Measurements from ENCODE around the gene SERF2. TPM values are rescaled to one million over a fixed set of nuclear protein-coding genes. Genes with fewer than 3 reads are reported as not detected.
A peak's percentile ranks its signal among the peaks of the same experiment; 100 is the strongest.

SERF2 gene
- total RNA-seq, 3 donors from 2014 or later (not counting 1 experiment from before 2014, with no cell fraction given), result 476 to 551 (median 526) TPM

DNA sequence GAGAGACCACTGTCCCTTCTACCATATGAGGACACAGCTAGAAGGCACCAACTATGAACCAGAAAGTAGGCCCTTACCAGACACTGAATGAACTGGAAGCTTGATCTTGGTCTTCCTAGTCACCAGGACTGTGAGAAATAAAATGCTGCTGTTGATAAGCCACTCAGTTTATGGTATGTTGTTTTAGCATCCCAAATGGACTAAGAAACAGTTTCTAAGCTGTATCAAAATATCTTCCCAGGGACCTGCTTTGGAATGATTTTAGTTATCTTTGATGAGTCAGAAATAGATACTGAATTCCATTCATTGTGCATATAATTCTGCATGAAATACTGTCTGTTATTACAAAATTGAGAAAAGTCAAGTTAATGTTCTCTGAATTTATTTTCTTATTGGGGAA is 53.3 kb downstream of the SERF2 start:
- peak overlapping the region in 1 of 2 donors; percentile 51 for H3K27ac Mint-ChIP-seq

More for the DNA sequence above, 53.3 kb downstream of the SERF2 start:
- Histone ChIP-seq H3K27ac (ENCODE audit: low read length) (no peak overlapping the region), H3K4me1 (ENCODE audit: control insufficient read depth, insufficient read depth, low read length) (no peaks in the 10 kb centered on the region), H3K4me3 (ENCODE audit: low read length) (no peak overlapping the region), H3K27me3 (ENCODE audit: control insufficient read depth, insufficient read depth, low read length) (no peaks in the 10 kb centered on the region), H3K9me3 (ENCODE audit: control insufficient read depth, insufficient read depth, low read length) (no peaks in the 10 kb centered on the region), H3K36me3 (ENCODE audit: control insufficient read depth, insufficient read depth, low read length) (peaks cover 23% of the 10 kb centered on the region)
- DNase-seq (no peak), ATAC-seq (no peak)
- Mint-ChIP-seq H3K9me3 (no peaks in the 10 kb centered on the region), H3K4me1 (no peaks in the 10 kb centered on the region), H3K36me3 (no peaks in the 10 kb centered on the region), H3K4me3 (no peak overlapping the region), H3K27me3 (ENCODE audit: low read depth in 2 of 2) (no peaks in the 10 kb centered on the region)
- intact Hi-C loops (cut with micrococcal nuclease), result no loop called here
- TF ChIP-seq, protein P1, sequence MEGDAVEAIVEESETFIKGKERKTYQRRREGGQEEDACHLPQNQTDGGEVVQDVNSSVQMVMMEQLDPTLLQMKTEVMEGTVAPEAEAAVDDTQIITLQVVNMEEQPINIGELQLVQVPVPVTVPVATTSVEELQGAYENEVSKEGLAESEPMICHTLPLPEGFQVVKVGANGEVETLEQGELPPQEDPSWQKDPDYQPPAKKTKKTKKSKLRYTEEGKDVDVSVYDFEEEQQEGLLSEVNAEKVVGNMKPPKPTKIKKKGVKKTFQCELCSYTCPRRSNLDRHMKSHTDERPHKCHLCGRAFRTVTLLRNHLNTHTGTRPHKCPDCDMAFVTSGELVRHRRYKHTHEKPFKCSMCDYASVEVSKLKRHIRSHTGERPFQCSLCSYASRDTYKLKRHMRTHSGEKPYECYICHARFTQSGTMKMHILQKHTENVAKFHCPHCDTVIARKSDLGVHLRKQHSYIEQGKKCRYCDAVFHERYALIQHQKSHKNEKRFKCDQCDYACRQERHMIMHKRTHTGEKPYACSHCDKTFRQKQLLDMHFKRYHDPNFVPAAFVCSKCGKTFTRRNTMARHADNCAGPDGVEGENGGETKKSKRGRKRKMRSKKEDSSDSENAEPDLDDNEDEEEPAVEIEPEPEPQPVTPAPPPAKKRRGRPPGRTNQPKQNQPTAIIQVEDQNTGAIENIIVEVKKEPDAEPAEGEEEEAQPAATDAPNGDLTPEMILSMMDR (IDR thresholded peaks at IDR 0.05), result no peak

Other genes starting within 250 kb of the SERF2 start
- gene PPIP5K1, start 202.1 kb upstream of the SERF2 start, total RNA-seq, result 10 to 100 TPM; 28.2 to 45.9 (median 38.2) TPM
- not detected for gene CKMT1B, start 198.3 kb upstream of the SERF2 start, total RNA-seq
- gene STRC, start 173.5 kb upstream of the SERF2 start, total RNA-seq, result 1 to 10 TPM; 1.2 to 2.2 (median 2.0) TPM
- 1 to 10 TPM; 6.5 to 8.4 (median 6.8) TPM for gene CATSPER2, start 143.5 kb upstream of the SERF2 start, total RNA-seq
- gene CKMT1A, start 98.5 kb upstream of the SERF2 start, total RNA-seq, result not detected
- 100 to 1,000 TPM; 295 to 334 (median 312) TPM for gene PDIA3, start 45.9 kb upstream of the SERF2 start, total RNA-seq
- under 1 TPM in 2 of 3 donors, not detected in 1; 0.82 to 0.88 TPM for gene ELL3, start 15.4 kb upstream of the SERF2 start, total RNA-seq
- under 1 TPM in 2 of 3 donors, not detected in 1; 0.18 to 0.25 TPM for gene SERINC4, start 7.9 kb downstream of the SERF2 start, total RNA-seq
- 10 to 100 TPM; 19.8 to 29.3 (median 25.8) TPM for gene HYPK, start 8.3 kb downstream of the SERF2 start, total RNA-seq
- gene MFAP1, start 32.4 kb downstream of the SERF2 start, total RNA-seq, result 10 to 100 TPM; 10.2 to 13.3 (median 12.3) TPM
- 10 to 100 TPM; 12.4 to 12.9 (median 12.8) TPM for gene WDR76, start 34.7 kb downstream of the SERF2 start, total RNA-seq